CD4-positive, alpha-beta T cell treated with Interleukin-4 for 1 hour (primary cell): ENCODE results near the gene RALGAPB.
"Not testable (repeated sequence)": the region's sequence is repeated elsewhere in the genome, so short reads cannot be mapped to it uniquely, and the experiment has no call there.

Experiments used
- DNase-seq, 2 donors: peaks; one replicate each; pipeline ENCODE4 v3.0.0-alpha.2; 2020 to 2022

The RALGAPB gene

DNA sequence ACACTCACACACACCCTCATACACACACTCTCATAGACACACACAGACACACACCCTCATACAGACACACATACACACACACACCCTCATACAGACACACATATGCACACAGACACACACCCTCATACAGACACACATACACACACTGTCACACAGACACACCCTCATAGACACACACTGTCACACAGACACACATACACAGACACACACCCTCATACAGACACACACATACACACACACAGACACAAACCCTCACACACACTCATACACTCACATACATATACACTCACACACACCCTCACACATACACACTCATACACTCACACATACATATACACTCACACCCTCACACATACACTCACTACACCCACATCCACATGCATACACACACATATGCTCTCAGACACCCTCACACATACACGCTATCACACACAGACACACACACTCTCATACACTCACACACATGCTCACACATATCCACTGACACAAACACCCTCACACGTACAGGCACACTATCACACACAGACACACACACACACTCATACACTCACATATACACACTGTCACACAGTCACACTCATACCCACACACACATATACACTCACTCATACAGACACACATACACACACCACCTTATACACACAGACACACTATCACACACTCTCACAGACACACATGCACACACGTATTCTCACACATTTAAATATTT, 117.5 kb downstream of the RALGAPB start:
- DNase-seq, result no peak

DNA sequence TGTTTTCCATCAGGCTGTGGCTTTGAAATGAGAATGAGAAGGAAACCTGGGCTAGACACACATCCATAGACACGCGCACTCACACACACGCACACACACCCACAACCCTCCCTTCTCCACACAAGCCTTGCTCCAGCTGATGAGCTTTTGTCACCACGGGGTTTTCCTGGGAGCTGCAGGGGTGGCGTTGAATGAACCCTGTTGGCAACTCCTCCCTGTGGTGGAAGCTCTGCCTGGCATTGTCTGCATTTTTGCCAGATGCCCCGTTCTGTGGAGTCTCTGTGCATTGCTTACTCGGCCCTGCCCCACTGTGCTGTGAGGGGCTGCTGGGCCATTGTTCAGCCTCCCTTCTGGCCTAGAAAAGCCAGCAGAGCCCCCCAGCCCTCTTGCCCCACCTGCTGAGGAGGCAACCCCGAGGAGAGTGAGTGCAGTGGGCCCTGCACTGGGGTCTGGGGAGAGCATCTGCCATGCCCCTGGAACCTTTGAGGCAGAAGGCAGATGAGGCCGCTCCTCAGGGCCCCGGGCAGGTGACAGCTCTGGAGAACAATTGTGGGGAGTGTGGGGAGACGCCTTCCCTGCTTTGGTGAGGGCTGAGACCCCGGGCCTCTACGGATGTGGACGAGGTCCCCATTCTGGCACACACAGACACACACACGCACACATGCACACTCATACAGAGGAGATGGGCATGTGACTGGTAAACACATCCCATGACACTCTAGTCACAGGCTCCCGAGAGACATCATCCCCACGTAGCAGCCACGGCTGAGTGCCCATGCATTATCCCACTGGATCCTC, 118.2 kb downstream of the RALGAPB start:
- no peak for DNase-seq

DNA sequence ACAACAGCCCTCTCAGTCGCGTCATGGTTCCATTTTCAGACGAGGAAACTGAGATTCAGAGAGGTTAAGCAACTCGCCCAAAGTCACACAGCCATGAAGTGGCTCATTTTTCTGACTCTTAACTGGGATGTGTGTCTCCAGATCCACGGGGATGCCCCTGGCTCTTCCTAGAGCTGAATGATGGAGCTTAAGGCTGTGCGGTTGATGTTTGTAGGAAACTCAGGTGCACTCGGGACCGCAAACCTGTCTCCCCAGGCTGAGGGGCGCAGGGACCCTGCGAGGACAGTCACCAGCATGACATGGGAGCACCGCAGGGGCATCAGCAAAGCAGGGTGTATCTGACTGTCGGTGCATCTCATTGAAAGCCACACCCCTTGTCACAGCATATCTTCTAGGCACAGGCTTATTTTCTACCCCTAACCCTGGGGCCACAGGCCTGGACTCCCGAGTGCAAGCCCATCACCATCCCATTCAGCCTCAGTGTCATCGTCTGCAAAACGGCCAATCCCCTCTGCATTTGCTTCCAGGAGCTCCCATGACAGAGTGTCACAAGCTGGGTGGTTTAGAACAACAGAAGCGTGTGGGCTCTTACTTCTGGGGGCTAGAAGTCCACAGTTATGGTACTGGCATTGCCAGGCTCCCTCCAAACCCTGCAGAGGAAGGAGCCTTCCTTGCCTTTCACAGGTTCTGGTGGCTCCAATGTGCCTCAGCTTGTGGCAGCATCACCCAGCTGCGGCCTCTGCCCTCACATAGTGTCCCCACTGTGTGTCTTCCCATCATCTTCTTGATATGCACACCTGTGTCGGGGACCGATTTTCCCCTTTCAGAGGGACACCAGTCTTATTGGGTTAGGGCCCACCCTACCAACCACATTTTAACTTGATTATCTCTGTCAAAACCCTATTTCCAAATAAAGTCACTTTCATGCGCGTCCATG, 119.1 kb downstream of the RALGAPB start:
- DNase-seq, result no peak

DNA sequence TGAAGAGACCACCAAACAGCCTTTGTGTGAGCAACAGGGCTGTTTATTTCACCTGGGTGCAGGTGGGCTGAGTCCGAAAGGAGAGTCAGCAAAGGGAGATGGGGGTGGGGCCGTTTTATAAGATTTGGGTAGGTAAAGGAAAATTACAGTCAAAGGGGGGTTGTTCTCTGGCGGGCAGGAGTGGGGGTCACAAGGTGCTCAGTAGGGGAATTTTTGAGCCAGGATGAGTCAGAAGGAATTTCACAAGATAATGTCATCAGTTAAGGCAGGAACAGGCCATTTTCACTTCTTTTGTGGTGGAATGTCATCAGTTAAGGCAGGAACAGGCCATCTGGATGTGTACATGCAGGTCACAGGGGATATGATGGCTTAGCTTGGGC, 119.8 kb downstream of the RALGAPB start:
- not testable (repeated sequence) for DNase-seq

DNA sequence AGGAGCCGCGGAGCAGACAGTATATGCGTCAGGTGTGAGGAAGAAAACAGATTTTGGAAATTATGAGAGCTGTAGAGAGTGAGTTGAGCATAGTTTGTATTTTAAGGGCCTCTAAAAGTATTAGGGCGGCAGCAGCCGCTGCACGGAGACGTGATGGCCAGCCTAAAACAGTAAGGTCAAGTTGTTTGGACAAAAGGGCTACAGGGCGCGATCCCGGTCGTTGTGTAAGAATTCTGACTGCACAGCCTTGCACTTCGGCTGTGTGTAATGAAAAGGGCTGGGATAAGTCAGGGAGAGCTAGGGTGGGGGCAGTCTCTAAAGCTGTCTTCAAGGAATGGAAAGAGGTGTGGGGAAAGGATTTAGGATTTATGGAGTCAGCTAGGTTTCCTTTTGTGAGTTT, 121.6 kb downstream of the RALGAPB start:
- not testable (repeated sequence) for DNase-seq

DNA sequence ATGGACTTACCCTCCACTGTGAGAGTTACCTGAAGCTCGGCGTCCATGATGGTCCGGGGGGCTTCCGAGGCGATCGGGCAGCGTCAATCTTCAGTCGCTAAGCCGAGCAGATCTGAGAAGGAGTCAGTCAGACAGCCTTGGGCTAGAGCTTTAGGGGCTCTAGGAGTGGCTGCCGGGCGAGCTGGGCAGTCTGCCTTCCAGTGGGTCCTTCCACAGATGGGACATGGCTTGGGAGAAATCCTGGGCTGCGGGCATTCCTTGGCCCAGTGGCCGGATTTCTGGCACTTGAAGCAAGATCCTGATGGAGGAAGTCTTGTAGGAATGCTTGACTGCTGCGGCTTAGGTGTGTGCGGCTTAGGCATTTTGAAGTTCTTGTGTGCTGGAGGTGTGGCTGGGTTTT, 123.2 kb downstream of the RALGAPB start:
- DNase-seq, result not testable (repeated sequence)

DNA sequence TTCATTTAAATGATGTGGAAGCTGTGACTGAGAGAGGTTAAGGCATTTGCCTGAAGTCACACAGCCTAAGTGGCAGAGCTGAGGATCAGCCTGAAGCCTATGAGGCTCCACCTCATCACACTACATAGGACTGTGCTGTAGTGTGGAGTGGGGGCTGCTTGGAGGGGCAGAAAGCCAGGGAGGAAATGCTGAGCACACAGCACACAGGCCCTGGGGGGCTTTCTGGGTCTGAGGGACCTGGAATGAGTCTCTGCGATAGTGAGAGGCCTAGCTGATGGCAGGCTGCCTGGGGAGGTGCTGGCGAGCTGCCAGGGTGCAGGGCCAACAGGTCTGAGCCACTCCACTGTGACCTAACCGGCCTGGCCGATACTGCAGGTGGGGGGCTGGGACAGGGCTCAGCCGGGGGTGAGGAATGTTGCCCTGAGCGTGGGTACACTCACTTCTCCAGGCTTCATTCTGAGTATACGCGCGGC, 126.8 kb downstream of the RALGAPB start:
- DNase-seq, result no peak

DNA sequence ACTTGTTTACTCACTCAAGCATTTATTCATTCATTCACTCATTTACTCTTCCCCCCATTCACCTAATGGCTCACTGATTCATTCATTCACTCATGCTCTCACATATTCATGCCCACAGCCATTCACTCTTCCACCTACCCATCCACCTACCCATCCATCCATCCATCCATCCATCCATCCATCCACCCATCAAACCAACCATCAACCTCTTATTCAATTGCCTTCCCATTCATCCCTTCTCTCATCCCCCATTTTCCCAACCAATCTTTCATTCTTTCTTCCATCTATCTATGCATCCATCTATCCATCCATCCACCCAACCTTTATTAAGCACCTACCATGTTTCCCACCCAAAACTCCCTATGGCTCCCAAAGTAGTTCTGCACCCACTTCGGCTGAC, 127.4 kb downstream of the RALGAPB start:
- DNase-seq, result no peak

DNA sequence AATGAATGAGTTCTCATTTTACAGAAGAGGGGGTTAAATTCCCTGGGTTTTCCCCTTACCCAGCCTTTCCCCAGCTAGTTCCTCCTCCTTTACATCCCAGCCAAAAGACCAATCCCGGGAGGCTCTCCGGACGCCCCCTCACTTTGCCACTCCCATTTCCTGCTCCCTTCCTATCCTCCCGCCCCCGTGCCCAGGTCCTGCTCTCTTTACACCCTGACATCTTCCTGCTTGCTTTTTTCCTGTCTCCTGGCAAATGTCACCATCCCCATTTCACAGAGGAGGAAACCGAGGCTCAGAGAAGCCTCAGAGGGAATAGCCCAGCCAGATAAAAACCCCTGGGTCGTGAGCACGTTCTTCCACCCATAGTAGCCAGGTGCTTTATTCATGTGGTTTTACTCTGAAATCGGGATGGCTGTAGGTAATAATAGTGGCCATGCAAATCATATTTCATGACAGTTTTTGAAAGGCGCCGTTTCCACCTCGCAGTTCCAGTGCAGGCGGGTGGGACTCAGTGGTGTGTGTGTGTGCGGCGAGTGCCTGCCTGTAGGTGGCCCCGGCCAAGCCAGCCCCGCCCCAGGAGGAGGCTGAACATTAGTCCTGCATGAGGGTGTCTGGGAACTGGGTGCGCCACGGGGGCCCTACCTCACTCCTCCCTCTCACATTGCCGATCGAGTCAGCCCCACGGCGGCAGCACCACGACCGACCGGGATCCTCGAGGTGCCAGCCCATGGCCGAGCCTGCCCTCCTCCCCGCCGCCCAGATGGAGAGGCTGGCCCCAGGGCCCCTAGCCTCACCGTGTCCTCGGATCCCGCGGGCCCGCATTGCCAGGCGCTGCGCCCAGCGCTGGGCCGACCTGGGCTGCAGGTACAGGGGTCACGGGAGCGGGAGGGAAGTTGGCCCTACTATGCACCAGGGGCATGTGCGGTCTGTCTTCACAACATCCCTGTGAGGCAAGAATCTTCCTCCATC, 128.9 kb downstream of the RALGAPB start, which contains the start of gene ARHGAP40:
TSS of gene ARHGAP40 (plus strand) at position 594 of the 969 bp plus-strand sequence.
- no peak for DNase-seq

DNA sequence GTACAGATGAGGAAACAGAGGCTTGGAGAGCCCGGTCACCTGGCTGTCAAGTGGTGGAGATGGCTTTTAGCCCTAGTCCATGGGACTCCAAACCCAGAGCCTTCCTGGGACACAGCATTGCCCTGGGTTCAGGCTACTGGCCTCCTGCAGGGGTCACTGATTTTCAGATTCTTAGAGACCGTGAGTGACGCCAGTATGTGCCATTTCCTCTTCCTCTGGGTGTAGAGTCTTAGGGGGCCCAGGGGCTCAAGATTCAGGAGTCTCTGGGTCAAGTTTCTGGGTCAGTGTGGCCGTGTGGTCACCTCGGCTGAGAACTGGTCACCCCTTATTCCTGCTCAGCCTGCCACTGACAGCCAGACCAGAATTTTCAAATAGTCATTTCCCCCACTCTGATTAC, 129.5 kb downstream of the RALGAPB start:
- DNase-seq, result no peak

DNA sequence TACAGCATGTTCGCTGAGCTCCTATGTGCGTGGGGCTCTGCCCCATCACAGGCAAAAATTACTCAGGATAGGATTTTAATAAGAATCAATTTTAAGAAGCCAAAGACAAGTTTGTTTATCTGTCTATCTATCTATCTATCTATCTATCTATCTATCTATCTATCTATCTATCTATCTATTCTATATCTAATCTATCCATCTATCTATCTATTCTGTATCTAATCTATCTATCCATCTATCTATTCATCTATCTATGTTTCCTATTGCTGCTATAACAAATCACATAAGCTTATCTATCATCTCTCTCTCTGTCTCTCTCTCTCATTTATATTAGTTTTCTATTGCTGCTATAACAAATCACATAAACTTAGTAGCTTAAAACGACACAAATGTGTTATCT, 130.6 kb downstream of the RALGAPB start:
- DNase-seq, result no peak

DNA sequence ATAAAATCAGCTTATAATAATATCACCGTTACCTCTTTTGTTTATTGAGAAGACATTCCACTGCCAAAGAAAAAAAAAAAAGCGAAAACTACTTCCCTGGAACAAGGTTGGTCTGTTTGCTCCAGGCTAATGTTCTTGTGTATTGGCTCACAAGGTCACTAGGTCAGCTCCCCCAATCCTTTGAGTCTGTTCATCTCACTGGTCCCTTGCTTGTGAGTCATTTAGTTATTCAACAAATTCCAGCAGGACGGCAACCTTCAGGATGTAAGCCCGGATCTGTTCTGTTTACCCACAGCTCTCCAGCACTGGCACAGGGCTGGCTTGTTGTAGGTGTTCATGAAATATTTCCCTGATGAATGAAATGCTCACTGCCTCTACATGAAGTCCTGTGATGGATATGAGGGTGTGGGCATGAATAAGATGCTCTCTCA, 132.2 kb downstream of the RALGAPB start:
- DNase-seq, result no peak

DNA sequence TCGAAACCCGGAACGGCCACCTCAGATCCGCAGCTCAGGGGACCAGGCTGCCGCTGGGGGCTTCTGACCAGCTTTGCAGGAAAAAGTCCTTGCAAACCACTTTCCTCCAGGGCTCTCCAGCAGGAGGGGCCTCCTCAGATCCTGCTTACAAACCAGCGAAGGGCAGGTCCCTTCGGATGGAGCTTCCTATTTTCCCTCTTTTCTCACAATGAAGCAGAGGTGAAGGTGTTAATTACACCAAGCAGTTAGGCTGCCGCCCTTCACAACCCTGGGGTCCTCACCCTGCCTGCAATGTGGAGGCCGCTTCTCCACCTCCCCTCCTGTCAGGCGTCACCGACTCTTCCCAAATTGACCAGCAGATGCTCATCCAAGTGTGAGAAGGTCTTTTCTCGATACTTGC, 134.7 kb downstream of the RALGAPB start:
- no peak for DNase-seq

DNA sequence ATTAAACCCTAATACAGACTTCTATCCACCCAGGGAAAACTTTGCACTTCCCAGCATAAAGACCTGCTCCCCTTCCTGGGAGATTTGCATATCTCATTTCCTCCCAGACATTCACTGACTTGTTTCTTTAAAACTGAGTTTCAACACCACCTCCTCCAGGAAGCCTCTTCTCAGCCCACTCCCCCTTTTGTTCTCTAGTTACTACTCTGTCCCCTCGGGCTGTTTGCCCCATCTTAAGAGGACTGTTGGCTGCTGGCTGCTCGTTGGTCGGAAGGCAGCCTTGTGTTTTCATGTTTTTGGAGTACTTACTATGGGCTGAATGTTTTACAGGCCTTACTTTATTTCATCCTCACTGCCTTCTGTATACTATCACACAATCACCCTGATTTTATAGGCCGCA, 135.5 kb downstream of the RALGAPB start:
- no peak for DNase-seq

DNA sequence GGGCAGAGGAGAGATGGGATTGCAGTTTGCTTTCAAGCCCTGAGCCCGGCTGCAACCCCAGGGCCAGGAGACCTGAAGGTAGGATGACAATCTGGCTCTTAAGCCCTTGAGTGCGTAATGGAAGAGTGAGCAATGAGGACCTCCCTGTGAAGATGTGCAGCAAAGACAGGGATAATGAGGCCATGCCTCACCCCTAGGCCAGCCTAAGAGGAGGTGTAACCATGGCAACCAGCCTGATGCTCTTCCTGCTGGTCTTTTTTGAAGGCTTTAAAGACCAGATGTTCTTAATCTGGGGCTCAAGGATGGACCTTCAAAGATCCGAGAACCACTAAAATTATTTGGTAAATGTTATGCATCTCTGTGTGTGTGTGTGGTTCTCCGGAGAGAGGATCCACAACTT, 137.2 kb downstream of the RALGAPB start:
- no peak for DNase-seq

DNA sequence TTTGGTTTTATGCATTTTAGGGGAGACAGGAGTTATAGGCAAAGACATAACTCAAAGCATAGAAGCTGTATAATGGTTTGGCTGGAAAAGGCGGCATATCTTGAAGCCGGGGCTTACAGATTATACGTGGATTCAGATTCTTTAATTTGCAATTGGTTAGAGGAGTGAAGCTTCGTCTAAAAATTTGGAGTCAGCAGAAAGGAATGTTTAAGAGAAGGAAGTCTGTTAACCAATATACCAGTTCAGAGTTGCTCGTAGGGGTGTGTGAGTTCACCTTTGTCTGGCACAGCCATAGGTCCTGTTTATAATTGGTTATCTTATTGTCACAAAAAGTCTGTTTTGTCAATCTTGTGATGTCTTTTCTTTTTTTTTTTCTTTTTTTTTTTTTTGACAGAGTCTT, 137.9 kb downstream of the RALGAPB start:
- no peak for DNase-seq

DNA sequence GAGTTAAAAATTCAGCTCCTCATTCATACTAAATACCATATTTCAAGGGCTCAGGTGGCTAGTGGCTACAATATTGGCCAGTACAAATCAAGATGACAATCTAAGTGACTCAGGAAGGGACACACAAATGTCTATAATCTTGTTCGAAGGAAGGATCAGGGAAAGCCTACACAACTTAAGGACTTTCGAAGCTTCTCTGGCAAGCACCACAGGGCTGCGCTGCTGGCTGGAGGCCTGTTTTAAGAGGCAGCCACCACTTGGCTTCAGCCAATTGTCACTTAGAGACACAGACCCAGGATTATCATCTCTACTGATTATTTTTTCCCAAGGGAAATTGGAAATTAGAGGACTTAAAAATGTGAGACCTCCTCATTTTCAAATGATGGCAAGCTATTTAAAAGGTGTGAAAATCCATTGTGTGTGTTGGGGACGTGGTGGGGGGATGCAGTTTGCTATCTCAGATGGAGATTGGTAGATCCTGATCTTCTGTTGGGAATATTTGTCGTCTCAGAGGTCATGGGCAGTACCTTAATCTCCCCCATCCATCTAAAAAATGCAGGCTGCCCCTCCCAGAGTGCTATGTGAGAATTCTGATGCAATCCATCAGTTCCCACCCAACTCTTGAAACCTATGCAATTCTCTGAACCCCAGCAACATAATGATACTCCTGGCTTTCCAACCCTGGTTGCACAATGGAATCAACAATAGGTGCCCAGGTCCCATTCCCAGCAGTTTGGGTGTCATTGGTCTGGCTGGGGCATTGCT, 140.3 kb downstream of the RALGAPB start:
- DNase-seq, result no peak

DNA sequence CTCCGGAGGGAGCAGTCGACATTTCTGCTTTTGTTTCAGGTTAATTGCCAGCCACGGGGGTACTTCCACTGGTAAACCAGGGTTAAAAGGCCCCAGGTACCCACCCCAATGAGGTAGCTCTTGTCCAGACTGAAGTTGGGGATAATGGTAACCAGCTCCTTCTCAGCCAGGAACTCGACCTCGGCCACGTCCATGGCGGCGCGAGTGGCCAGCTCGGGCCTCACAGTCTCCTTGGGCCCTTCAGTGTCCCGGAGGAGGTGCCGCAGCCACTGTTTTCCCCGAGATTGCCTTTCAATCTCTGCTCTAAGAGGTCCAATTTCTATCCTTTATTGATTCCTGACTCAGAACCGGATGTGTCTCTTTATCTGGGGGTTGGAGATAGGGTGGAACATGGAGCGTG, 142.6 kb downstream of the RALGAPB start:
- no peak for DNase-seq

DNA sequence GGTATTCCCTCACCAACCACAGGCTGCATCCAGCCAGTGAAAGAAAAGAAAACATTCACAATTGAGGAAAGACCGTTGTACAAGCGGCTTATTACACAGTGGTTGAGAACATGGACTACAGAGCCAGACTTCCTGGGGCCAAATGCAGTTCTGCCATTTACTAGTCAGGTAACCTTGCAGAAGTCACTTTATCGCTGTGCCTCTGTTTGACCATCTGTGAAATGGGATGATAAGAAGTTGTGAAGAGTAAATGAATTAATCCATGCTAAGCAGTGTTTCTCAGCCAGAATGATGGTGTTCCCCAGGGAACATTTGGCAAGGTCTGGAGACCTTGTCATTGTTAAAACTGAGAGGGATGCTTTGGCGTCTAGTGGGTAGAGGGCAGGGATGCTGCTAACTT, 143.8 kb downstream of the RALGAPB start:
- no peak for DNase-seq

DNA sequence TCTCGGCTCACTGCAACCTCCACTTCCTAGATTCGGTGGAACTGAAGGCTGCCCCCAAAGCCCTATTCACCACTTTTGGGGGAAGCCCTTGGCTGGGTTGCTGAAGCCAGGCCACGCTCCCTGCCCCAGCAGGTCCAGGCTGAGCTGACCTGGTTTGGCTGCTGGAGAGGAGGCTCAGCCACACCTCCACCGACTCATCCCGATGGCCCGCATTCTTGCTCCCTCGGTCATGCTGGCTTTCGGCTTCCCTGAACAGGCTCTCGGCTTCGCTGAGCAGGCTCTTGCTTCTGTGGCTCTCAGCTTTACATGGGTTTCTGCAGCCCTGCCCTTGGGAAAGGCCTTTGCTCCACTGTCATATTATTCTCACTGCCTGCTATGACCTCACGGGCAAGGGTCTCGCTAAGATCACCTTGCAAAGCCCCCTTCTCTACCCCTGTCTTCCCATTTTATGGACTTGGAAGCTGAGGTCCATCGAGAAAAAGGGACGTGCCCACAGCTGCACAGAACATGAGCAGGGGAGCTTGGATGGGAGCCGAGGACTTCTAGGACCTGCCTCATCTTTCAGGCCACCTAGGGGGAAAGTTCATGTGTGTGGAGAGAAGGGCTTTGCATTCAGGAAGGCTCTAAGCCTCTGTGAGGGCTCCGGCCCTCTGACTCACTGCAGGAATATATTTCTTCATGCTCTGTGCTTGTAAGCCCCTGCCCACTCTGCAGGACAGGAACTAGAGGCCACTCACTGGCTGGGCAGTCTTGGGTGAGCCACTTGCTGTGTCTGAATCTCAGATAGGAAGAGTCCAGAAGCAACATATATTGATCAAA, 144.6 kb downstream of the RALGAPB start:
- no peak for DNase-seq
